Cerebellar cortex (tissue), 1 donor: Measurements from ENCODE around the gene YJU2.
"Not testable (repeated sequence)": the region's sequence is repeated elsewhere in the genome, so short reads cannot be mapped to it uniquely, and the experiment has no call there.

Source experiments
- DNase-seq: peaks from one replicate; pipeline ENCODE4 v3.0.0-alpha.2; 2015; ENCODE audit warnings: low spot score

Gene YJU2

GRCh38 chr19:4246767-4247593 lies at the start of gene YJU2:
Gene YJU2 (plus strand): TSS chr19:4247080. CDS start chr19:4247147, 67 bp downstream.
- peak; percentile 99 for DNase-seq

GRCh38 chr19:4197228-4197624 lies 49.7 kb upstream of the YJU2 start:
- no peak for DNase-seq

GRCh38 chr19:4197625-4198466 lies 49.0 kb upstream of the YJU2 start:
- DNase-seq = no peak

- DNase-seq = no peak
These were observed 48.3 kb upstream of the YJU2 start for GRCh38 chr19:4198467-4199126.

- DNase-seq = no peak
These were observed 47.1 kb upstream of the YJU2 start for GRCh38 chr19:4199699-4200293.

- no peak for DNase-seq
These were observed 45.8 kb upstream of the YJU2 start for GRCh38 chr19:4200940-4201542.

GRCh38 chr19:4201798-4202197 lies 45.1 kb upstream of the YJU2 start:
- DNase-seq = no peak

GRCh38 chr19:4206818-4207484 lies 39.9 kb upstream of the YJU2 start:
- DNase-seq = no peak

GRCh38 chr19:4208385-4209094 lies 38.3 kb upstream of the YJU2 start:
- peak; percentile 33 for DNase-seq

- no peak for DNase-seq
These were observed 36.6 kb upstream of the YJU2 start for GRCh38 chr19:4210166-4210731.

- no peak for DNase-seq
These were observed 33.8 kb upstream of the YJU2 start for GRCh38 chr19:4213116-4213515.

- no peak for DNase-seq
These were observed 31.1 kb upstream of the YJU2 start for GRCh38 chr19:4215807-4216206.

- no peak for DNase-seq
These were observed 30.0 kb upstream of the YJU2 start for GRCh38 chr19:4216846-4217245.

- DNase-seq = no peak
These were observed 29.2 kb upstream of the YJU2 start for GRCh38 chr19:4217429-4218264.

GRCh38 chr19:4218523-4218922 lies 28.4 kb upstream of the YJU2 start:
- not testable (repeated sequence) for DNase-seq

- no peak for DNase-seq
These were observed 26.7 kb upstream of the YJU2 start for GRCh38 chr19:4220188-4220587.

GRCh38 chr19:4224470-4224869 lies 22.4 kb upstream of the YJU2 start:
- no peak for DNase-seq

GRCh38 chr19:4225885-4226284 lies 21.0 kb upstream of the YJU2 start:
- no peak for DNase-seq

- DNase-seq = no peak
These were observed 19.1 kb upstream of the YJU2 start for GRCh38 chr19:4227771-4228170.
